Right renal cortex interstitium (tissue), 3 donors: ENCODE data around the gene VPS52. TPM values are rescaled to one million over a fixed set of nuclear protein-coding genes. Genes with fewer than 3 reads are reported as not detected.
"Not testable (repeated sequence)": the region's sequence is repeated elsewhere in the genome, so short reads cannot be mapped to it uniquely, and the experiment has no call there.

ENCODE experiments used
- DNase-seq, 3 donors: peaks; one replicate each; pipeline ENCODE4 v3.0.0-alpha.2; 2013; ENCODE audit warnings: low read depth in 3 of 3, low spot score in 2 of 3
- polyA plus RNA-seq, 3 donors: library from polyadenylated mRNA; unstranded; fragments of 120-200 nt; gene quantifications; one replicate each; pipeline ENCODE4 v1.2.1, GENCODE V29; 2013; ENCODE audit not compliant: insufficient read length in 3 of 3

The VPS52 gene
- polyA plus RNA-seq, 3 donors: 58.1 to 82.9 (median 75.3) TPM

DNA sequence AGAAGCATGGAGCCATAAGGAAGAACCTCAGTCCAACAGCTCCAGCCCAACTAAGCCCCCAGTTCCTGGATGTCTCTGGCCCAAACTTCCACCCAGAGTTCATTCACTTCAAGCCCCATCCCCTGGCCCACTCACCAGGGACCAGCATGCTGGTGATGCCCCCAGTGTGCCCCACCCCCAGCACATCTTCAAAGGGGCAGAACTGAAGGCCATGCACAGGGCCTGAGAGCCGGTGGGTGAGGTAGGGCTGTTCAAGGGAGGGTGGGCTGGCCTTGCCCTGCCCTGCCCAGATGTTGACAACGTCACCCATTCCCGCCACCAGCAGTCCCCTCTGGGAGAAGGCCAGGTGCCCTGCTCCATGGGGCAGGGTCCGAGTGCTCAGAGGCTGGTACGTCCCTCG is 8.9 kb upstream of the VPS52 start:
- no peak for DNase-seq

DNA sequence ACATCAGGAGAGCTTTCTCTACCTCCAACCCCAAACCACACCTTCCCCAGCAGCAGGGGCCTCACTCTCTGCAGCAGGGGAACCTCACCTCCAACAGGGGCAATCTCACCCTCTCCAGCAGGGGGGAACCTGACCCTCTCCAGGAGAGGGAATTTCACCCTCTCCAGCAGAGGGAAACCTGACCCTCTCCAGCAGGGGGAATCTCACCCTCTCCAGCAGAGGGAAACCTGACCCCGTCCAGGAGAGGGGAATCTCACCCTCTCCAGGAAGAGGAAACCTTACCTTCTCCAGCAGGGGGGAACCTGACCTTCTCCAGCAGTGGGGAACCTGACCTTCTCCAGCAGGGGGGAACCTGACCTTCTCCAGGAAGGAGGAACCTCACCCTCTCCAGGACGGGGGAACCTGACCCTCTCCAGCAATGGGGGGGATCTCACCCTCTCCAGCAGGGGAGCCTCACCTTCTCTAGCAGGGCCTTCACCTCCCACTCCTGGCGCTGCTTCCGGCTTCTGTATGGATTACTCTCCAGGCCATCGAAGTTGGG is 8.4 kb upstream of the VPS52 start:
- DNase-seq: no peak

DNA sequence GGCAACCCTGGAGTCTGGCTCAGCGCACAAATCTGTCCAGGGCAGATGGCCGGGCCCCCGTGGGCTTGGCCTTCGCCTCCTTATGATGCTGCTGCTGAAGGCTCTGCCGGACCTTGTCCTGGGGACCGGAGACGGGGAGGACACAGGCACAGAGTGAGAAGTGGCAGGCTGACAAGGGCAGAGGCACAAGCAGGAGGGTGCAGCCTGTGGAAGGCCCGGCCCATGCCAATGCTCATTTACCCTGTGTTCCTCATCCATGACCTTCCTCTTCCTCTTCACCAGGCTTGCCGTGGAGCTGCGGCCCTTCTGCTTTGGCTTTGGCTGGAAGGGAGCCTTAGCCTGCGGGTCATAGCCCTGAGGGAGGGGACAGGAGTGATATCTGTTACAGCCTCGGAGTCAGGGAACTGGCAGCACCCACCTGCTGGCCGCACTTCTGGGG is 7.6 kb upstream of the VPS52 start:
- no peak for DNase-seq

DNA sequence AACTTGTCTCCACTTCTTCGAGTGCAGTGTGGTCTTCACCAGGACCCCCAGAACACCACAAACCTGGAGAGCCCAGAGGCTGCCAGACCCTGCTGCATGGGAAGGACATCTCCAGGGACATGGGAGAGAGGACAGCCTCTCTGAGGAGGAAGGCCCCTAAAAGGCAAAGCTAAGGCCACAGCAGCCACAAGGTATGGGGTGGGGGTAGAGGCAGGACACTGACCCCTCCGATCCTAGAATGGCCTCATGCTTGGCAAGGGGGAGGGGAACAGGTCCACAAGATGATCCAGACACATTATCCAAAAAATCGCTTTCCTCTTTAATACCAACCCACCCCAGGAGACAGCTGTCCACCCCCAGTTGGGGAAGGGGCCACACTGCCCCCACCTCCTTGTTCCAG is 7.1 kb upstream of the VPS52 start:
- no peak for DNase-seq

DNA sequence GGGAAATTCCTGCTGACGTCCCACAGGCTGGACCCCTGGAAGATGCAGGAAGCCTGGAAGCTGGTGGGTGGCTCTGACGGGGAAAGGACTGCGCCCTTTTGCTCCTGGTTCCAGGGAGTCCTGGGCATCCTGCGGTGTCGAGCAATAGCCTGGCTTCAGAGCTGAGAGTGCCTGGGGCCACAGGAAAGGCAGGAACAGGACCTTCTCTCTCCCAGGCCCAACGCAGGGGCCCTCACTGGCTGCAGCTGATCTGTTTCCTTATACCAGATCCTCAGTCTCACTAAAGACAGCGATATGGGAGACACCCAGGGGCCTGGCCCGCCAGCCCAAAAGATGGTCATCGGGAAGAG is 6.7 kb upstream of the VPS52 start:
- no peak for DNase-seq

DNA sequence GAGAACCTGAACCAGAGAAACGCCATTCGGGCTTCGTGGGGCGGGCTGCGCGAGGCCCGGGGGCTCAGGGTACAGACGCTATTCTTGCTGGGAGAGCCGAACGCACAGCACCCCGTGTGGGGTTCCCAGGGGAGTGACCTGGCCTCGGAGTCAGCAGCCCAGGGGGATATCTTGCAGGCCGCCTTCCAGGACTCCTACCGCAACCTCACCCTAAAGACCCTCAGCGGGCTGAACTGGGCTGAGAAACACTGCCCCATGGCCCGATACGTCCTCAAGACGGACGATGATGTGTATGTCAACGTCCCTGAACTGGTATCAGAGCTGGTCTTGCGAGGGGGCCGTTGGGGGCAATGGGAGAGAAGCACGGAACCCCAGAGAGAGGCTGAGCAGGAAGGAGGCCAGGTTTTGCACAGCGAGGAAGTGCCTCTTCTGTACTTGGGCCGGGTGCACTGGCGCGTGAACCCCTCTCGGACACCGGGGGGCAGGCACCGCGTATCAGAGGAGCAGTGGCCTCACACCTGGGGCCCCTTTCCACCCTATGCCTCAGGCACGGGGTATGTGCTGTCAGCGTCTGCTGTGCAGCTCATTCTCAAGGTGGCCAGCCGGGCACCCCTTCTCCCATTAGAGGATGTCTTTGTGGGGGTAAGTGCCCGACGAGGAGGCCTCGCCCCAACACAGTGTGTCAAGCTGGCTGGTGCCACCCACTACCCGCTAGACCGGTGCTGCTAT is 6.2 kb upstream of the VPS52 start:
- no peak for DNase-seq

DNA sequence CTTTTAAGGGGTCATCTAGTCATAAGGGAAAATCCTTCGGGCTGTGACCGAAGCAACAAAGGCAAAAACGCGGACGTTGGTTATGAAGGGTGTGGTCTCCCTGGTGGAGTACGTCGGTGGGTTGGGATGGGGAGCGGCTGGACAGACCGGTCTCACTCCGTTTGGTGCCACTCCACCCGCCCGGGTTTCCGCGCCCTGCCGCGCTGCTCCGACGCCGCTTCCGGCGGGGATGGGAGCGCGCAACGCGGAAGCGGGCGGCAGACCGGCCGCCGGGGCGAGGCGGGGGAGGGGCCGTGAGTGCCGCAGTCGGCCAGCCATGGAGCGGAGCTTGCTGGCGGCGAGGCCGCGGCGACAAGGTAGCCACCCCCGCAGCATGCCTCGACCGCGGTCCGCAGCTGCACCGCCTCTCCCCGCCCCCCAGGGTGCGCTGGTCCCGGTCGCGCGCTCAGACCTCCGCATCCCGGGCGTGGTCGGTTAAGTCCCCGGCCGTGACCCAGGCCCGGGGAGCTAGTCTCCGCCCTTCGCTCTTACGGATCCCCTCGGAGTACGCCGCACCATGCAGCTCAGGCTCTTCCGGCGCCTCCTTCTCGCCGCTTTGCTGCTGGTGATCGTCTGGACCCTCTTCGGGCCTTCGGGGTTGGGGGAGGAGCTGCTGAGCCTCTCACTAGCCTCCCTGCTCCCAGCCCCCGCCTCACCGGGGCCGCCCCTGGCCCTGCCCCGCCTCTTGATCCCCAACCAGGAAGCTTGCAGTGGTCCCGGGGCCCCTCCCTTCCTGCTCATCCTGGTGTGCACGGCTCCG is 5.4 kb upstream of the VPS52 start, which contains the start of gene B3GALT4:
Gene B3GALT4 (plus strand): TSS at position 260 of the 799 bp plus-strand sequence. CDS start 297 bp downstream, at position 557.
- DNase-seq: peak in 1 of 3 donors; percentile 47

DNA sequence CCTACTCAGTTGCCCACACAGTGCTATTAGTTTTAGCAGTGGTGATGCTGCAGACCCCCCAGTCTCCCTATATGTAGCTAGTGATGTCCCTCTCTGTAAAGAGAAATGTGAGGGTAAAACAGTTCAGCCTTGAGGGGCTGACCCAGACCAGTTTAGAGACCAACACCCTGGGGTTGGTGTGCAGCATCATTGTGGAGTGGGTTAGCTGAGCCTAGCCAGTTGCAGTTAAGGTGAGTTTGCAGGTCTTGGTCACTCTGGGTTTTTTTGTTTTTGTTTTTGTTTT is 4.8 kb upstream of the VPS52 start:
- no peak for DNase-seq

DNA sequence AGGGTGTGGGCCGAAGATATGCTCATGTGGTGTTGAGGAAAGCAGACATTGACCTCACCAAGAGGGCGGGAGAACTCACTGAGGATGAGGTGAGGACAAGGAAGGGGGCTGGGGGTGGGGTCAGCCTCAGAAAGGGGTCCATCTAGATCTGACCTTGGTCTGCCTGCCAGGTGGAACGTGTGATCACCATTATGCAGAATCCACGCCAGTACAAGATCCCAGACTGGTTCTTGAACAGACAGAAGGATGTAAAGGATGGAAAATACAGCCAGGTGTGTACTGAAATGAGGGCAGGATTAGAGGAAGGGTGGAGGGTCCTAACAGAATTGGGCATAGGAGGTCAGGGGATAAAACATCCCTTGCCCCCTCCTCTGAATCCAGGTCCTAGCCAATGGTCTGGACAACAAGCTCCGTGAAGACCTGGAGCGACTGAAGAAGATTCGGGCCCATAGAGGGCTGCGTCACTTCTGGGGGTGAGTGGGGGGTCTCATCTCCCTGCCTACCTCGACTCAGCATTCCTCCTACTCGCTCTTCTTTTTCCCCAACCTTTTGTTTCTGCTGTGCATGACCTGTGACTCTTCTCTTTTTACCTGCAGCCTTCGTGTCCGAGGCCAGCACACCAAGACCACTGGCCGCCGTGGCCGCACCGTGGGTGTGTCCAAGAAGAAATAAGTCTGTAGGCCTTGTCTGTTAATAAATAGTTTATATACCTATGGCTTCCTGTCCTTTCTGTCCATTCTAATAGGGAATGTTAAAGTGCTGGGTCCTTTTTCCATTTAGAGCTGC is 4.3 kb upstream of the VPS52 start:
- not testable (repeated sequence) for DNase-seq

DNA sequence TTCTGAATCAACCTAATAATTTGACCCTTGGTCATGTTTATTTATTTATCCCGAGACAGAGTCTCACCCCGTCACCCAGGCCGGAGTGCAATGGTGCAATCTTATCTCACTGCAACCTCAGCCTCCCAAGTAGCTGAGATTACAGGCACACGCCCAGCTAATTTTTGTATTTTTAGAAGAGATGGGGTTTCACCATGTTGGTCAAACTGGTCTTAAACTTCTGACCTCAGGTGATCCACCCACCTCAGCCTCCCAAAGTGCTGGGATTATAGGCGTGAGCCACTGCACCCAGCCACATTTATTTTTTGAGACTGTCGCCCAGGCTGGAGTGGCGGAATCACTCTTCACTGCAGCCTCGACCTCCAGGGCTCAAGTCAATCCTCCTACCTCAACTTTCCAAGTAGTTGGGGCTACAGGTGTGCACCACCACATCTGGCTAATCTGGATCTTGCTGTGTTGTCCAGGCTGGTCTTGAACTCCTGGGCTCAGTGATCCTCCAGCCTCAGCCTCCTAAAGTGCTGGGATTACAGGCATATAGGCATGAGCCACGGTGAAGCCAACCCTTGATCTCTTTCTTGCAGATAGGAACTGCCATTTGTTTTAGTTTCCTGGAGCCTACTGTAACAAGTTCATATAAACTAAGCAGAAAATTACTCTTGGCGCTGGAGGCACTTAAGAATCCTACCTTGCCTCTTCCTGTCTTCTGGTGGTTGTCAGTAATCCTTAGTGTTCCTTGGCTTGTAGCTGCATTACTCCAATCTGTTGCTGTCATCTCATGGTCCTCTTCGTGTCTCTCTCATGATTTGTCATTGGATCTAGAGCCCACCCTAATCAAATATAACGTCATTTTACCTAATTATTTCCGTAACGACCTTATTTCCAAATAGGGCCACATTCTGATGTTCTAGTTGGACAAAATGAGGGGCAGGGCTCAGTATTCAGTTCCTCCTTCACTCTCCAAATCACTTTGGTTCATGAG is 2.5 kb upstream of the VPS52 start:
- DNase-seq: no peak

DNA sequence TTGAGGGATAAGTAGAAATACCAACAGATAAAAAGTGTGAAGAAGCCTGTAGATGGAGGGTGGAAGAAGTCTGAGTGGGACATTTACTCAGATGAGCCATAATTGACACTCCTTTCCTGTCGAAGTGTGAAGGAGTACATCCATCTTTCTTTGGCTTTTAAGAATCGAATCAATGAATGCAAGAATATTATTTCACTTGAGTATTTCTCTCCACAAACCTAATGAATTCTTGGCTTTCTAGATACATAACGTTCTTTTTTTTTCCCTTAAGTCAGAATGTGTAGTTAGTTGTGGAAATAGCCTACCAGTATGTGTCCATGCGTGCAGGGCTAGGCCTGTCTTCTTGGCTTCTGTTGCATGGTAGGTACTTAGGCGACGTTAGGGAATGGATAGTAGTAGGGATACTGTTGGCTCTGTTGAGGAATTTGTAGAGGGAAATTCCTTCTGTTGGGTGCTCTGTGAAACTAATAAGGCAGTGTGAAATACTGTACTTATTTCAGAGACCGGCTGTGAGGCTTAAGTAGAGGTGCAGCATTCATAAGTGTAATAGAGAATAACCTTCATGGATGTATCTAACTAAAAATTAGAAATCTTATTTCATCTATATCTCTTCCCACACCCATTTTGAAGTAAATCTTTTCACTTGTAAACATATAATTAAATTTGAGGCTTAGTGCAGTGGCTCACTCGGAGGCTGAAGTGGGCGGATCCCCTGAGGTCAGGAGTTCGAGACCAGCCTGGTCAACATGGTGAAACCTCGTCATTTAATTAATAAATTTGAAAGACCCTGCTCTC is 1.6 kb upstream of the VPS52 start:
- DNase-seq: no peak

DNA sequence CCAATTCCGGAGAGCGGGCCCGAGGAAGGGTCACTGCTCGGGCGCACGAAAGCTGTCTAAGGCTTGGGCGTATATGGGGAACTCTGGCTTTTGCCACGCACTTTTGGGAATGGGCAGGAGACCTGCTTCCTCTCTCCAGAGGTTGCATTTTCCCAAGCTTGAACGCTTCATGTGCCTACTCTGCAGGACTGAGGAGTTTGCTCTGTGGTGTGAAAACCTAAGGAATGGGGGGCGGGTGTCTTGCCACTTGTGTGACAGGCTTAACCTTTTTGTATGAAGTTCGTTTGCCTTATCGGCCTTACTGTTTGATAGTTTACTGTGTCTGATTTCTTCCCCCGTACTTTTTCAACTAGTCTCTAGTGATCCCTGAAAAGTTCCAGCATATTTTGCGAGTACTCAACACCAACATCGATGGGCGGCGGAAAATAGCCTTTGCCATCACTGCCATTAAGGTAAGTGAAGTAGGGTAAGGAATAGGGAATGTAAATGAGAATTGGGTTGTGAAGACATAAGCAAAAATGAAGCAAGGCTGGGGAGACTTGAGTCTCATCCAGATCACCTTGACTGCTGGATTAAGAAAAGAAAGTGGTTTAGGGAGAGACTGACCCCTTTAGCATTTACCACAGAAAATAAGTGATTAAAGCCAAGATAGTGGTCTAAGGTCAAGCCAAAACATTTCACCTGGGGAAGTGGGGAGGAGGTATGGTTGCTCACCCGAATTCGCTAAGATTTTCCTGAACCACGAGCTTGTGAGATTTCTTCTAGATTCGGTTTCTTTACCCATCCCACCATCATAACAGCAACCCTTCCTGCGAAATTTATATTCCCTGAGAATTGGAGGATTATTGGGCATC is 826 bp upstream of the VPS52 start:
- no peak for DNase-seq

DNA sequence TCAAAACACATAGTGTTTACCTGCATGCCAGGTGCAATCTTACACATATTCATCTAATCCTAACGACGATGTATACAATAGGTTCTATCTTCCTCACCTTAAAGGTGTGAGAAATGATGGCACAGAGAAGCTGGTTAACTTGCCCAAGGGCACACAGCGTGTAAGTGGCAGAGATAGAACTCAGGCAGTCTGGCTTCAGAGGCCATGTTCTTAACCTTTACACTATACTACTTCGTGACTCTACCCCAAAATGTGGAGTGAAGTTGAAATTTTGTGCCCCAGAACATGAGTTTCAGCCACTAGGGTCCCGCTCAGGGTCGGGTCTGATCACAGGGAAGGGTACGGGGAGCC is 584 bp downstream of the VPS52 start:
- peak in 1 of 3 donors; percentile 38 for DNase-seq

DNA sequence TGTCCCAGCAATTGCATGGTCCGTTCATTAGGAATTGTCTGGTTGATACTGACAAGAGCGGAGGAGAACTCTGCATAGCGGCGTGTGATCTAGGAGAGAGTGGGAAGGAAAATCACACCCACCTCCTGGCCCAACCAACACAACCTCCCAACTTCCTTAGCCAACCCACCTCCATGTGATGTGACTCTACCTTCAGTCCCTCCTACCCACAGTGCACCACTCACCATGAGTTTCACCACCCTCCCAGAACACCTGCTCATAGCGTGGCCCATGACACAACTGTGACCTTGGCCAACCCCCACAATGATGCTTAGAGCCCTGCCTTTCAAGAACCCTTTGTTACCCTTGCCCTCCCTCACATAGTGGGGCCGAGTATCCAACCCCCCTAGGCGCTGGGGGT is 7.7 kb downstream of the VPS52 start:
- no peak for DNase-seq

DNA sequence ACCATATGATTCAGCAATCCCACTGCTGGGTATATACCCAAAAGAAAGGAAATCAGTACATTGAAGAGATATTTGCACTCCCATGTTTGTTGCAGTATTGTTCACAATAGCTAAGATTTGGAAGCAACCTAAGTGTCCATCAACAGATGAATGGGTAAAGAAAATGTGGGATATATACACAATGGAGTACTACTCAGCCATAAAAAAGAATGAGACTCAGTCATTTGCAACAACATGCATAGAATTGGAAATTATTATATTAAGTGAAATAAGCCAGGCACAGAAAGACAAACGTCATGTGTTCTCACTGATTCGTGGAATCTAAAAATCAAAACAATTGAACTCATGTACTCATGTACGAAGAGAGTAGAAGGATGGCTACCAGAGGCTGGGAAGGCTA is 9.2 kb downstream of the VPS52 start:
- not testable (repeated sequence) for DNase-seq

DNA sequence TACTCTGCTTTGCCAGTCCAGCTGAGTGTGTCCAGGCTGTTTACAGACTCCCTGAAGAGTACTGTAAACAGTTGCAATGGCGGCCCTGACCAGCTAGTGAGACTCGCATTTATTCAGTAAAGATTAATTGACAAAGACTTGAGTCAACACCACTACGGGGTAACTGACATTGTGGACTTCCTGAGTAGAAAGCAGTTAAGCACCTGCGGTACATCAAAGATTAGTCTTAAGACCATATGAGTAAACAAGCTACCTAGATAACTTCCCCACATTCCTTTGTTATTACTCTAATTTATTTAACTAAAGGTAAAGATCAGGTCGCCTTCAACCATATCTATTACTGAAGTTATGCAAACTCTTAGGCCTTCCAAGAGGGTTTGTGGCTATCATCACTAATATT is 12.6 kb downstream of the VPS52 start:
- DNase-seq: no peak

DNA sequence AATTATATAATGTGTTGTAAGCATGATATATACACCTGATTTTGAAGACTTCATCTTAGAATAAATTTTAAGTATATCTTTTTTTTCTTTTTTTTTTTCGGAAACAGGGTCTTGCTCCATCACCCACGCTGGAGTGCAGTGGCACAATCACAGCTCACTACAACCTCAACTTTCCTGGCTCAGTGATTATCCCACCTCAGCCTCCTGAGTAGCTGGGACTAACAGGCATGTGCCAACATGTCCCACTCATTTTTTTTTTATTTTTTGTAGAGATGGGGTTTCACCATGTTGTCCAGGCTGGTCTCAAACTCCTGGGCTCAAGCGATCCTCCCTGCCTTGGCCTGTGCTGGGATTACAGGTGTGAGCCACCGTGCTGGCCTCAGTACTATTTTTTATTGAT is 17.1 kb downstream of the VPS52 start:
- DNase-seq: no peak

DNA sequence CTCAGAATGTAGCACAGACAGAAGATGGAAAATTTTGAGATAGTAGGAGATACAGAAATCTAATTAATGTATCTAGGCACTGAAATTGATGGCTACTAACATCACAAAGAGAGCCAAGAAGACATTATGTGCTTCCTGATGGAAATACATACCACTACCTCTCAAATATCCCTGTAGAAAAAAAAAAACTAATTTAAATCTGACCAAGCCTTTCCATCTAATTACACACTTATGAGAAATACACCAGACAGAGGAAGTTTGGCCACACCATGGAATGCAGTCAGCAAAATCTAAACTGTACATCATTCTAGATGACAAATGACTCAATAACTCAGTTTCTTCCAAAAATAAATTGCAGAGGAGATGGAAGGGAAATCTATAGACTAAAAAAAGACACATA is 18.9 kb downstream of the VPS52 start:
- DNase-seq: no peak
